HTERT RPE-1 (cell line): ENCODE measurements around the gene ADNP2.

Experiments used
- in situ Hi-C: fragments of 300-500 bp; cut with MboI; formaldehyde crosslinking; loops from 4 replicates; pipeline ENCODE4 v1.14.3; 2020; ENCODE audit warnings: low sequenced_read_pairs

Gene ADNP2

GRCh38 chr18:80106482-80107051 lies 2.5 kb upstream of the ADNP2 start:
- in situ Hi-C loops: no loop called here

- in situ Hi-C loops: no loop called here
Measured at GRCh38 chr18:80107426-80107825, 1.6 kb upstream of the ADNP2 start.

- in situ Hi-C loops: no loop called here
Measured at GRCh38 chr18:80108121-80108536, 933 bp upstream of the ADNP2 start.

- in situ Hi-C loops: no loop called here
Measured at GRCh38 chr18:80109676-80110078, 615 bp downstream of the ADNP2 start.

GRCh38 chr18:80112624-80113248 lies 3.7 kb downstream of the ADNP2 start:
- in situ Hi-C loops: no loop called here

- in situ Hi-C loops: no loop called here
Measured at GRCh38 chr18:80115035-80115434, 6.0 kb downstream of the ADNP2 start.

- in situ Hi-C loops: no loop called here
Measured at GRCh38 chr18:80119111-80119510, 10.0 kb downstream of the ADNP2 start.

GRCh38 chr18:80120932-80121331 lies 11.9 kb downstream of the ADNP2 start:
- in situ Hi-C loops: no loop called here

- in situ Hi-C loops: no loop called here
Measured at GRCh38 chr18:80124131-80124530, 15.1 kb downstream of the ADNP2 start.

- in situ Hi-C loops: no loop called here
Measured at GRCh38 chr18:80126797-80127196, 17.7 kb downstream of the ADNP2 start.

- in situ Hi-C loops: no loop called here
Measured at GRCh38 chr18:80127635-80128034, 18.6 kb downstream of the ADNP2 start.

- in situ Hi-C loops: no loop called here
Measured at GRCh38 chr18:80129672-80130367, 20.8 kb downstream of the ADNP2 start.

- in situ Hi-C loops: no loop called here
Measured at GRCh38 chr18:80130555-80130954, 21.5 kb downstream of the ADNP2 start.

GRCh38 chr18:80132180-80132812 lies 23.2 kb downstream of the ADNP2 start:
- in situ Hi-C loops: no loop called here

GRCh38 chr18:80133124-80133523 lies 24.1 kb downstream of the ADNP2 start:
- in situ Hi-C loops: no loop called here

- in situ Hi-C loops: no loop called here
Measured at GRCh38 chr18:80135136-80135535, 26.1 kb downstream of the ADNP2 start.

- in situ Hi-C loops: no loop called here
Measured at GRCh38 chr18:80136679-80137078, 27.6 kb downstream of the ADNP2 start.

- in situ Hi-C loops: no loop called here
Measured at GRCh38 chr18:80137137-80137536, 28.1 kb downstream of the ADNP2 start.

- in situ Hi-C loops: no loop called here
Measured at GRCh38 chr18:80137976-80138375, 28.9 kb downstream of the ADNP2 start.

- in situ Hi-C loops: no loop called here
Measured at GRCh38 chr18:80140455-80140985, 31.5 kb downstream of the ADNP2 start.

- in situ Hi-C loops: no loop called here
Measured at GRCh38 chr18:80143881-80144280, 34.8 kb downstream of the ADNP2 start.
